Measurements from ENCODE around the gene ZNF740. TPM values are rescaled to one million over a fixed set of nuclear protein-coding genes. Genes with fewer than 3 reads are reported as not detected.
"Not testable (repeated sequence)": the region's sequence is repeated elsewhere in the genome, so short reads cannot be mapped to it uniquely, and the experiment has no call there.

The ZNF740 gene
- total RNA-seq, 1 experiment from 2014 or later = 49.7 TPM

DNA sequence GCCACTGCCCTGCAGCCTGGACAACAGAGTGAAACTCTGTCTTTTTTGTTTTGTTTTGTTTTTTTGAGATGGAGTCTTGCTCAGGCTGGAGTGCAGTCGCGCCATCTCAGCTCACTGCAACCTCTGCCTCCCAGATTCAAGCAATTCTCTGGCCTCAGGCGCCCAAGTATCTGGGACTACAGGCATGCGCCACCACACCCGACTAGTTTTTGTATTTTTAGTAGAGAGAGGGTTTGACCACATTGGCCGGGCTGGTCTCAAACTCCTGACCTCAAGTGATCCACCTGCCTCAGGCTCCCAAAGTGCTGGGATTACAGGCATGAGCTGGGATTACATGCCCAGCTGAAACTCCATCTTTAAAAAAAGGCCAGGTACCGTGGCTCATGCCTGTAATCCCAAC, 21.8 kb downstream of the ZNF740 start:
- ATAC-seq; H3K9me2 ChIP-seq (ENCODE audit: insufficient read depth); H3K27ac ChIP-seq (ENCODE audit: low read depth, low read length); H4K20me1 ChIP-seq (ENCODE audit: insufficient read depth); intact Hi-C loops (cut with micrococcal nuclease); H3K79me2 ChIP-seq (ENCODE audit: insufficient read depth, low read length); H3K9ac ChIP-seq (ENCODE audit: low read length); BruUV-seq (replicated peaks); H3K4me3 ChIP-seq (replicated peaks in 1 of 2; ENCODE audit: low read depth in 1 of 2, low read length in 2 of 2); H3K9me3 ChIP-seq (ENCODE audit: control insufficient read depth in 1 of 2, insufficient read depth in 1 of 2, low read depth in 1 of 2, low read length in 2 of 2); CTCF ChIA-PET; POLR2A ChIA-PET; RAD21 ChIA-PET (ENCODE audit: low non-redundant PET in 1 of 2, low total read pairs in 2 of 2, uncharacterized antibody in 2 of 2, unreplicated experiment in 2 of 2); H3K4me2 ChIP-seq (ENCODE audit: low read length); DNase-seq (ENCODE audit: low read depth, low spot score); H3K27me3 ChIP-seq (ENCODE audit: insufficient read depth, low read length); H3K36me3 ChIP-seq (ENCODE audit: control insufficient read depth in 1 of 2, insufficient read depth in 2 of 2, low read length in 2 of 2); H2AFZ ChIP-seq (ENCODE audit: low read depth, low read length, poor library complexity, severe bottlenecking): not testable (repeated sequence)
- H3K4me1 ChIP-seq (ENCODE audit: control insufficient read depth in 1 of 2, insufficient read depth in 2 of 2, low read length in 2 of 2) = peaks cover 7 to 21% of the 10 kb centered on the region in 2 experiments; a peak in 3 of 4 replicates

DNA sequence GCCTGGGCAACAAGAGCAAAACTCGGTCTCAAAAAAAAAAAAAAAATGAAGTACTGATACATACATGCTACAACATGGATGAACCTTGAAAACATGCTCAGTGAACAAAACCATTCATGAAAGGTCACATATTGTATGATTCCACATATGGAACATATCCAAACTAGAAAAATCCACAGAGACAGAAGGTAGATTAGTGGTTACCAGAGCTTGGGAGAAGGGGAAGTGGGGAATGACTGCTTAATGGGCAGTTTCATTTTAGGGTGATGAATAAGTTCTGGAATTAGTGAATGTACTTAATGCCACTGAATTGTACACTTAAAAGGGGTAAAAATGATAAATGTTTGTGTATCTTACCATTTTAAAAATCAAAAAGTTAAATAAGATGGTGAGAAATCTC, 23.8 kb downstream of the ZNF740 start:
- ATAC-seq = no peak
- H2AFZ ChIP-seq (ENCODE audit: low read depth, low read length, poor library complexity, severe bottlenecking) = no peak overlapping the region
- H3K4me1 ChIP-seq (ENCODE audit: control insufficient read depth in 1 of 2, insufficient read depth in 2 of 2, low read length in 2 of 2) = peaks cover 7 to 13% of the 10 kb centered on the region in 2 experiments; a peak in 3 of 4 replicates
- H3K4me3 ChIP-seq (replicated peaks in 1 of 2; ENCODE audit: low read depth in 1 of 2, low read length in 2 of 2) = no peak overlapping the region
- no peak overlapping the region for H3K4me2 ChIP-seq (ENCODE audit: low read length)
- H3K36me3 ChIP-seq (ENCODE audit: control insufficient read depth in 1 of 2, insufficient read depth in 2 of 2, low read length in 2 of 2) = no peaks in the 10 kb centered on the region
- no peak overlapping the region for H3K9ac ChIP-seq (ENCODE audit: low read length)
- H3K79me2 ChIP-seq (ENCODE audit: insufficient read depth, low read length) = no peaks in the 10 kb centered on the region
- no TSS peak for BruUV-seq (replicated peaks)
- intact Hi-C loops (cut with micrococcal nuclease) = no loop called here
- POLR2A ChIA-PET = no interaction called here
- DNase-seq (ENCODE audit: low read depth, low spot score) = no peak
- H4K20me1 ChIP-seq (ENCODE audit: insufficient read depth) = no peaks in the 10 kb centered on the region
- CTCF ChIA-PET = no interaction called here
- TF ChIP-seq, protein P1, sequence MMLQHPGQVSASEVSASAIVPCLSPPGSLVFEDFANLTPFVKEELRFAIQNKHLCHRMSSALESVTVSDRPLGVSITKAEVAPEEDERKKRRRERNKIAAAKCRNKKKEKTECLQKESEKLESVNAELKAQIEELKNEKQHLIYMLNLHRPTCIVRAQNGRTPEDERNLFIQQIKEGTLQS (IDR thresholded peaks at IDR 0.05) = no peak
- TF ChIP-seq, protein P2, sequence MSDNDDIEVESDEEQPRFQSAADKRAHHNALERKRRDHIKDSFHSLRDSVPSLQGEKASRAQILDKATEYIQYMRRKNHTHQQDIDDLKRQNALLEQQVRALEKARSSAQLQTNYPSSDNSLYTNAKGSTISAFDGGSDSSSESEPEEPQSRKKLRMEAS (IDR thresholded peaks at IDR 0.05) = no peak
- TF ChIP-seq, protein P3, sequence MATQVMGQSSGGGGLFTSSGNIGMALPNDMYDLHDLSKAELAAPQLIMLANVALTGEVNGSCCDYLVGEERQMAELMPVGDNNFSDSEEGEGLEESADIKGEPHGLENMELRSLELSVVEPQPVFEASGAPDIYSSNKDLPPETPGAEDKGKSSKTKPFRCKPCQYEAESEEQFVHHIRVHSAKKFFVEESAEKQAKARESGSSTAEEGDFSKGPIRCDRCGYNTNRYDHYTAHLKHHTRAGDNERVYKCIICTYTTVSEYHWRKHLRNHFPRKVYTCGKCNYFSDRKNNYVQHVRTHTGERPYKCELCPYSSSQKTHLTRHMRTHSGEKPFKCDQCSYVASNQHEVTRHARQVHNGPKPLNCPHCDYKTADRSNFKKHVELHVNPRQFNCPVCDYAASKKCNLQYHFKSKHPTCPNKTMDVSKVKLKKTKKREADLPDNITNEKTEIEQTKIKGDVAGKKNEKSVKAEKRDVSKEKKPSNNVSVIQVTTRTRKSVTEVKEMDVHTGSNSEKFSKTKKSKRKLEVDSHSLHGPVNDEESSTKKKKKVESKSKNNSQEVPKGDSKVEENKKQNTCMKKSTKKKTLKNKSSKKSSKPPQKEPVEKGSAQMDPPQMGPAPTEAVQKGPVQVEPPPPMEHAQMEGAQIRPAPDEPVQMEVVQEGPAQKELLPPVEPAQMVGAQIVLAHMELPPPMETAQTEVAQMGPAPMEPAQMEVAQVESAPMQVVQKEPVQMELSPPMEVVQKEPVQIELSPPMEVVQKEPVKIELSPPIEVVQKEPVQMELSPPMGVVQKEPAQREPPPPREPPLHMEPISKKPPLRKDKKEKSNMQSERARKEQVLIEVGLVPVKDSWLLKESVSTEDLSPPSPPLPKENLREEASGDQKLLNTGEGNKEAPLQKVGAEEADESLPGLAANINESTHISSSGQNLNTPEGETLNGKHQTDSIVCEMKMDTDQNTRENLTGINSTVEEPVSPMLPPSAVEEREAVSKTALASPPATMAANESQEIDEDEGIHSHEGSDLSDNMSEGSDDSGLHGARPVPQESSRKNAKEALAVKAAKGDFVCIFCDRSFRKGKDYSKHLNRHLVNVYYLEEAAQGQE (IDR thresholded peaks at IDR 0.05; ENCODE audit: low read depth) = no peak
- TF ChIP-seq ELF1 (IDR thresholded peaks at IDR 0.05; ENCODE audit: borderline replicate concordance, low read depth) = no peak
- no peak for TF ChIP-seq CEBPB (IDR thresholded peaks at IDR 0.05; ENCODE audit: low read depth)
- no peak for TF ChIP-seq RAD21 (IDR thresholded peaks at IDR 0.05; ENCODE audit: low read depth)
- TF ChIP-seq EZH2phosphoT487 (IDR thresholded peaks at IDR 0.05; ENCODE audit: borderline replicate concordance) = no peak
- no peak for TF ChIP-seq POLR2A (IDR thresholded peaks at IDR 0.05; ENCODE audit: borderline replicate concordance, extremely low read depth, insufficient read depth, insufficient read length)
- no peak for TF ChIP-seq CBX3 (IDR thresholded peaks at IDR 0.05; ENCODE audit: low read depth)
- no peak for TF ChIP-seq JUND (IDR thresholded peaks at IDR 0.05)
- TF ChIP-seq YY1 (IDR thresholded peaks at IDR 0.05; ENCODE audit: extremely low read depth, insufficient replicate concordance, low read depth, low read length) = no peak
- no peak for TF ChIP-seq ZFX (IDR thresholded peaks at IDR 0.05)
- no peak for TF ChIP-seq SP1 (IDR thresholded peaks at IDR 0.05; ENCODE audit: low read depth)
- no peak for TF ChIP-seq TCF7L2 (IDR thresholded peaks at IDR 0.05; ENCODE audit: borderline replicate concordance, extremely low read depth, insufficient read depth, insufficient read length)
- no peaks in the 10 kb centered on the region for H3K27me3 ChIP-seq (ENCODE audit: insufficient read depth, low read length)
- no peaks in the 10 kb centered on the region for H3K9me2 ChIP-seq (ENCODE audit: insufficient read depth)
- no peaks in the 10 kb centered on the region for H3K9me3 ChIP-seq (ENCODE audit: control insufficient read depth in 1 of 2, insufficient read depth in 1 of 2, low read depth in 1 of 2, low read length in 2 of 2)
- no peak overlapping the region for H3K27ac ChIP-seq (ENCODE audit: low read depth, low read length)
- RAD21 ChIA-PET (ENCODE audit: low non-redundant PET in 1 of 2, low total read pairs in 2 of 2, uncharacterized antibody in 2 of 2, unreplicated experiment in 2 of 2) = no interaction called here
